RWPE2 (cell line): ENCODE data around the gene CACNA1D.

Experiments used
- ATAC-seq: fragments of 200-7000 bp; cut with Tn5 transposase; 3 replicates; pipeline ENCODE4 v1.9.1; 2021; ENCODE audit warnings: low read depth
- DNase-seq: peaks from one replicate; pipeline ENCODE4 v3.0.0-alpha.2; 2020; ENCODE audit warnings: low spot score
- H3K27ac ChIP-seq: fragments of 450-650 bp; 2 replicates; pipeline ENCODE4 v1.5.1; 2017; ENCODE audit warnings: mild to moderate bottlenecking; ENCODE audit not compliant: poor library complexity, severe bottlenecking
- H3K27me3 ChIP-seq: fragments of 250-450 bp; sonication (Bioruptor Pico); 2 replicates; pipeline ENCODE4 v1.5.1; 2021; ENCODE audit warnings: mild to moderate bottlenecking, moderate library complexity; ENCODE audit not compliant: insufficient read depth, poor library complexity, severe bottlenecking
- H3K36me3 ChIP-seq: fragments of 250-450 bp; sonication (Bioruptor Pico); 2 replicates; pipeline ENCODE4 v1.5.1; 2020; ENCODE audit warnings: low read depth, mild to moderate bottlenecking, moderate library complexity
- H3K4me1 ChIP-seq: fragments of 250-450 bp; sonication (Bioruptor Pico); 2 replicates; pipeline ENCODE4 v1.5.1; 2021; ENCODE audit warnings: mild to moderate bottlenecking, moderate library complexity; ENCODE audit not compliant: insufficient read depth, poor library complexity, severe bottlenecking
- H3K4me3 ChIP-seq: fragments of 250-450 bp; sonication (Bioruptor Pico); 2 replicates; pipeline ENCODE4 v1.5.1; 2021; ENCODE audit warnings: mild to moderate bottlenecking, moderate library complexity; ENCODE audit not compliant: severe bottlenecking
- H3K9me3 ChIP-seq: fragments of 250-450 bp; sonication (Bioruptor Pico); 2 replicates; pipeline ENCODE4 v1.5.1; 2021; ENCODE audit warnings: mild to moderate bottlenecking, moderate library complexity; ENCODE audit not compliant: severe bottlenecking
- TF ChIP-seq, protein P1 (sequence below): fragments of 450-650 bp; IDR thresholded peaks from one replicate; pipeline ENCODE4 v1.5.1; 2017; ENCODE audit warnings: mild to moderate bottlenecking, moderate library complexity; ENCODE audit not compliant: poor library complexity, severe bottlenecking

The CACNA1D gene

DNA sequence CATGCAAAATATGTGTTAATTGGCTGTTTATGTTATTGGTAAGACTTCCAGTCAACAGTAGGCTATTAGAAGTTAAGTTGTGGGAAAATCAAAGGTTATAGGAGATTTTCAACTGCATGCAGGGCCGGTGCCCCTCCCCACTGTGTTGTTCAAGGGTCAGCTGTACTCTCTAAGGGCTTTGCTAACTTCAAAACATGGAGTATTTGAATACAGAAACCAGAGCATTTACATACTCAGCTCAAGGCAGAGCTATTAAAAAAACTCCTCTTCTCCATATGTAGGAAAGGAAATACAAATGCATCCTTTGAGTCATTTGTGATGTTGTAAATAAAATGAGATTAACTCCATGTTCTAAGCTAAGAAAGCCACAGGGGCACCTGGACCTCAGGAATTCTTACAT, 368.7 kb downstream of the CACNA1D start:
- H3K36me3 ChIP-seq: 0 out of 2 replicates have a peak, but pooled peaks cover 16% of the 10 kb centered on the region
- no peaks in the 10 kb centered on the region for H3K9me3 ChIP-seq

More for the DNA sequence above, 368.7 kb downstream of the CACNA1D start:
- ATAC-seq (no peak), DNase-seq (no peak)
- TF ChIP-seq, protein P1, sequence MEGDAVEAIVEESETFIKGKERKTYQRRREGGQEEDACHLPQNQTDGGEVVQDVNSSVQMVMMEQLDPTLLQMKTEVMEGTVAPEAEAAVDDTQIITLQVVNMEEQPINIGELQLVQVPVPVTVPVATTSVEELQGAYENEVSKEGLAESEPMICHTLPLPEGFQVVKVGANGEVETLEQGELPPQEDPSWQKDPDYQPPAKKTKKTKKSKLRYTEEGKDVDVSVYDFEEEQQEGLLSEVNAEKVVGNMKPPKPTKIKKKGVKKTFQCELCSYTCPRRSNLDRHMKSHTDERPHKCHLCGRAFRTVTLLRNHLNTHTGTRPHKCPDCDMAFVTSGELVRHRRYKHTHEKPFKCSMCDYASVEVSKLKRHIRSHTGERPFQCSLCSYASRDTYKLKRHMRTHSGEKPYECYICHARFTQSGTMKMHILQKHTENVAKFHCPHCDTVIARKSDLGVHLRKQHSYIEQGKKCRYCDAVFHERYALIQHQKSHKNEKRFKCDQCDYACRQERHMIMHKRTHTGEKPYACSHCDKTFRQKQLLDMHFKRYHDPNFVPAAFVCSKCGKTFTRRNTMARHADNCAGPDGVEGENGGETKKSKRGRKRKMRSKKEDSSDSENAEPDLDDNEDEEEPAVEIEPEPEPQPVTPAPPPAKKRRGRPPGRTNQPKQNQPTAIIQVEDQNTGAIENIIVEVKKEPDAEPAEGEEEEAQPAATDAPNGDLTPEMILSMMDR: no peak
- Histone ChIP-seq H3K27ac (no peak overlapping the region), H3K4me1 (no peaks in the 10 kb centered on the region), H3K27me3 (no peaks in the 10 kb centered on the region), H3K4me3 (no peak overlapping the region)
